Heart left ventricle (tissue), 16 donors: Measurements from ENCODE around the gene IL4R. TPM values are rescaled to one million over a fixed set of nuclear protein-coding genes. Genes with fewer than 3 reads are reported as not detected.

Source experiments
- ATAC-seq, 4 donors: fragments of 200-7000 bp; cut with Tn5 transposase; one replicate each; pipeline ENCODE4 v1.9.1; 2020 to 2022; ENCODE audit warnings: moderate library complexity in 4 of 4, mild to moderate bottlenecking in 3 of 4, moderate number of reproducible peaks in 1 of 4
- DNase-seq, 5 donors: peaks; one replicate each; pipeline ENCODE4 v3.0.0-alpha.2; 2020
- H3K27ac ChIP-seq, 12 donors: fragments of 200-600 bp; sonication (generic) in 4 of 12; one replicate each; pipeline versions ENCODE4 v1.5.0 to v1.8.0; 2016 to 2022; ENCODE audit warnings: mild to moderate bottlenecking in 2 of 12
- H3K27me3 ChIP-seq, 9 donors: fragments of 200-600 bp; sonication (generic) in 2 of 9; one replicate each; pipeline versions ENCODE4 v1.5.1 to v1.8.0; 2016 to 2022; ENCODE audit warnings: mild to moderate bottlenecking in 3 of 9
- H3K36me3 ChIP-seq, 9 donors: fragments of 200-600 bp; sonication (generic) in 2 of 9; one replicate each; pipeline versions ENCODE4 v1.5.0 to v1.8.0; 2018 to 2022; ENCODE audit warnings: mild to moderate bottlenecking in 2 of 9
- H3K4me1 ChIP-seq, 12 donors: fragments of 200-600 bp; sonication (generic) in 4 of 12; one replicate each; pipeline versions ENCODE4 v1.5.0 to v1.8.0; 2016 to 2022; ENCODE audit warnings: mild to moderate bottlenecking in 3 of 12
- H3K4me3 ChIP-seq, 12 donors: fragments of 200-600 bp; sonication (generic) in 4 of 12; one replicate each; pipeline versions ENCODE4 v1.5.0 to v1.8.0; 2017 to 2022; ENCODE audit warnings: mild to moderate bottlenecking in 9 of 12, moderate library complexity in 4 of 12
- H3K9me3 ChIP-seq, 12 donors: fragments of 200-600 bp; sonication (generic) in 4 of 12; one replicate each; pipeline versions ENCODE4 v1.5.0 to v1.8.0; 2016 to 2022; ENCODE audit warnings: mild to moderate bottlenecking in 1 of 12
- CTCF ChIP-seq, 12 donors: fragments of 200-600 bp; sonication (generic) in 4 of 12; IDR thresholded peaks; one replicate each; pipeline versions ENCODE4 v1.5.0 to v1.8.0; 2018 to 2022; ENCODE audit warnings: antibody characterized with exemption in 12 of 12, mild to moderate bottlenecking in 5 of 12
- POLR2A ChIP-seq, 2 donors: fragments of 450-650 bp; IDR thresholded peaks; one replicate each; pipeline ENCODE4 v1.6.1; 2017; ENCODE audit warnings: antibody characterized with exemption in 2 of 2, mild to moderate bottlenecking in 2 of 2, moderate library complexity in 2 of 2
- WGBS, 4 donors: extraction: QIAGEN DNeasy Blood & Tissue Kit in 2 of 4; methylation state at CpG; one replicate each; pipeline versions ENCODE4 v1.1.5 to v1.1.7; 2013 to 2018; 5-methylcytosine and 5-hydroxymethylcytosine counted together
- intact Hi-C, 10 donors: fragments of 100-400 bp; cut with DNase I; formaldehyde crosslinking; loops; one replicate each; pipeline versions ENCODE4 v1.11.1 to v1.14.2; 2022
- polyA plus RNA-seq, 2 donors: library from polyadenylated mRNA; stranded (reverse); fragments of 200-250 nt; gene quantifications; one replicate each; pipeline ENCODE4 v1.2.3, GENCODE V29; 2013
- total RNA-seq, 9 donors: library from RNA; depleted of rRNA in 2 of 9; stranded (reverse); fragments of >200 nt in 2 of 9; fragmentation: NEBNext Ultra II Directional in 3 of 9; extraction: Animal tissue kit (Norgen Biotek cat#: 25700) in 3 of 9; gene quantifications; one replicate each; pipeline versions ENCODE4 v1.1.0 to v1.2.4, GENCODE V29; 2016 to 2023
- donor health status: ischemic (EF 13 %, LVEDD 7.1; RV severe dilation, severe dysfunction).
- donor health status: healthy with polysubstance abuse.
- donor health status: DM: no; HTN: yes; CAD: no.
- donor health status: DM: no; HTN: no; CAD: no.
- donor health status: ischemic (EF 25% LVEDD 6.9; RV normal size, moderate dysfunction).
- donor health status: ischemic (EF 25% LVEDD 5.7; RV mildly dilated, moderate dysfunction).
- donor health status: healthy.
- donor health status: DM: yes; HTN: yes; CAD: no.
- donor health status: ischemic (EF 35%, LVEDD 5.7; RV mildly dilated, moderate dysfunction).
- donor health status: nonischemic (EF 11% LVEDD 7.7; RV severe dilation, severe dysfunction).
- donor health status: DM: yes; HTN: yes; CAD: no.
- donor health status: PGD.
- donor health status: ischemic (EF 29% LVEDD 5.4; RV normal size, mild dysfunction).
- donor health status: nonischemic (EF 23%, LVEDD 6.1; RV moderate dilation, normal function).

IL4R gene
- total and polyA plus RNA-seq, 11 donors: 5.8 to 47.4 (median 8.2) TPM

GRCh38 chr16:27325736-27326135 is 12.0 kb downstream of the IL4R start:
- no peak for ATAC-seq
- no peak for DNase-seq
- 70 to 83% (median 79%) methylated on average over 5 to 8 of the region's 8 CpGs for WGBS, 4 donors
- Histone ChIP-seq H3K27me3 (no peaks in the 10 kb centered on the region), H3K4me3 (no peak overlapping the region), H3K36me3 (peaks cover 0 to 18% (median 0%) of the 10 kb centered on the region in 9 donors), H3K9me3 (no peaks in the 10 kb centered on the region), H3K27ac (peak overlapping the region in 9 of 12 donors; percentile 78 to 98 (median 87)), H3K4me1 (peaks cover 0 to 92% (median 22%) of the 10 kb centered on the region in 12 donors)
- intact Hi-C loops: loop anchor here in 1 of 10 donors (2.0 kb wide), 1 partner anchor 83 kb away; no protein-coding TSS in a partner anchor
- TF ChIP-seq POLR2A (IDR thresholded peaks at IDR 0.05) (no peak), CTCF (IDR thresholded peaks at IDR 0.05) (no peak)

DNA sequence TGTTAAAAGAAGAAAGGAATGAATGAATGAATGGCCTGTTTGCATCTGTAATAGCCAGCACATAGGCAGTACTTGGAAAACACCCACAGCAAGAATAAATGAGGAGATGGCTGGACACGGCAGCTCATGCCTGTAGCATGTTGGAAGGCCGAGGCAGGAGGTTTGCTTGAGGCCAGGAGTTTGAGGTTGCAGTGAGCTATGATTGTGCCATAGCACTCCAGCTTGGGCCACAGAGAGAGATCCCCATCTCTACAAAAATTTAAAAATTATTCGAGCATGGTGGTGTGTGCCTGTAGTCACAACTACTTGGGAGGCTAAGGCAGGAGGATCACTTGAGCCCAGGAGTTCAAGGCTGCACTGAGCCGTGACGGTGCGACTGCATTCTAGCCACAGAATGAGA is 12.5 kb downstream of the IL4R start:
- no peak for ATAC-seq

DNA sequence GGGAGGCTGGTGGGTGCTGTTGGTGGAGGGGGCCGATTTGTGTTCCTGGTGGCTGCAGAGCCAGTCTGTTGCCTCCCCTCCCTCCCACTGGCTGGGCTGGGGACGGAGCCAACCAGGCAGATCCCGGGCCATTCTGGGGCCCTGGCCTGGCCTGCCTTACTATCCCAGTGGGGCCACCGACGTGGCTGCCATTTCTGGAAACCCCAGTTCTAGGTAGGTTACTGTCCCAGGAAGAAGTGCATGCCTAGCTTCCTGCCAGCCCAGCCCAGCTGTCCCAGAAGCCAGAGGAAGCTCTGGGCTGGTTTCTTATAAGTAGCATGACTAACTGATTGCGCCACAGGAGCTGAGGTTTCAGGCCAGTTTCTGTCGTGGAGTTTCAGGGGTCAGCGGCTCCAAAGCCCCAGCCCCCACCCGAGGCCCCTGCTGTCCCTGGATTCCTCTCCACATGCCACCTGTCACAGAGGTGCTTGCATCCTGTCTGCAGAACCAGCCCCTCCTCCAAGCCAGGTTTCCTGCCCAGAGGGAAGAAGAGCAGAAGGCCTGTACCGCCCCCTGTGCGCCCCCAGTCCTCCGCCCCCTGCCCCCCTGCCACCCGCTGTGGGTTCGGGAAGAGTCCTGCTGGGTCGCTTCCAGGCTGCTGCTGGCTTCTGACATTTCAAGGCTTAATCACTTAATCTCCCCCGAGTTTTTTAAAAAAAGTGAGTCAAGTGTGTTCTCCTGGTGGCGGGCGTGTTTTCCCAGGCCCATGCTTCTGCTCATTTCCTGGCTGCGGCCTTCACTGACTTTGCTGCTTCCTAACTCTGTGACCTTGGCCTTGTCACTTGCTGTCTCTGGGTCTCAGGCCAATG is 13.2 kb downstream of the IL4R start:
- Histone ChIP-seq H3K4me1 (peaks cover 0 to 92% (median 30%) of the 10 kb centered on the region in 12 donors), H3K36me3 (peaks cover 0 to 30% (median 0%) of the 10 kb centered on the region in 9 donors), H3K27me3 (no peaks in the 10 kb centered on the region), H3K9me3 (no peaks in the 10 kb centered on the region), H3K4me3 (peak overlapping the region in 4 of 12 donors; percentile 2 to 31 (median 3)), H3K27ac (peak overlapping the region; percentile 62 to 98 (median 81))
- DNase-seq (peak; percentile 65 to 89 (median 76)), ATAC-seq (peak; percentile 44 to 89 (median 82))
- TF ChIP-seq CTCF (IDR thresholded peaks at IDR 0.05) (no peak), POLR2A (IDR thresholded peaks at IDR 0.05) (no peak)
- intact Hi-C loops: loop anchor here in 1 of 10 donors (2.0 kb wide), 1 partner anchor 84 kb away; no protein-coding TSS in a partner anchor
- WGBS, 4 donors: 14 to 31% (median 26%) methylated on average over 15 to 19 of the region's 19 CpGs

More for the DNA sequence above, 12.5 kb downstream of the IL4R start:
- no peaks in the 10 kb centered on the region for H3K9me3 ChIP-seq
- H3K27me3 ChIP-seq: no peaks in the 10 kb centered on the region
- H3K36me3 ChIP-seq: peaks cover 0 to 24% (median 0%) of the 10 kb centered on the region in 9 donors
- H3K27ac ChIP-seq: peak overlapping the region; percentile 62 to 98 (median 81)
- no peak for DNase-seq
- H3K4me1 ChIP-seq: peaks cover 0 to 92% (median 27%) of the 10 kb centered on the region in 12 donors
- no peak overlapping the region for H3K4me3 ChIP-seq
- TF ChIP-seq CTCF (IDR thresholded peaks at IDR 0.05): no peak
- TF ChIP-seq POLR2A (IDR thresholded peaks at IDR 0.05): no peak
- WGBS, 4 donors: 93 to 97% (median 95%) methylated on average over 6 of the region's 6 CpGs
- intact Hi-C loops: loop anchor here in 1 of 10 donors (2.0 kb wide), 1 partner anchor 83 kb away; no protein-coding TSS in a partner anchor

GRCh38 chr16:27327586-27327915 is 13.8 kb downstream of the IL4R start:
- Histone ChIP-seq H3K36me3 (peaks cover 0 to 35% (median 0%) of the 10 kb centered on the region in 9 donors), H3K4me3 (peak overlapping the region in 2 of 12 donors; percentile 2 to 31), H3K27ac (peak overlapping the region; percentile 62 to 98 (median 81)), H3K9me3 (no peaks in the 10 kb centered on the region), H3K27me3 (no peaks in the 10 kb centered on the region), H3K4me1 (peaks cover 0 to 91% (median 30%) of the 10 kb centered on the region in 12 donors)
- TF ChIP-seq POLR2A (IDR thresholded peaks at IDR 0.05) (no peak), CTCF (IDR thresholded peaks at IDR 0.05) (no peak)
- DNase-seq (no peak), ATAC-seq (no peak)
- 47 to 56% (median 54%) methylated on average over 3 of the region's 3 CpGs for WGBS, 4 donors
- intact Hi-C loops: loop anchor here in 1 of 10 donors (2.0 kb wide), 1 partner anchor 85 kb away; no protein-coding TSS in a partner anchor
